K562 (cell line): ENCODE measurements around the gene BRME1. TPM values are rescaled to one million over a fixed set of nuclear protein-coding genes. Genes with fewer than 3 reads are reported as not detected.
A peak's percentile ranks its signal among the peaks of the same experiment; 100 is the strongest.

Experiments
- CBX1 ChIP-seq: sonication (generic); IDR thresholded peaks from 2 replicates; pipeline ENCODE4 v1.6.1; 2016; ENCODE audit warnings: antibody characterized with exemption, low read depth, mild to moderate bottlenecking
- CBX5 ChIP-seq: IDR thresholded peaks from 2 replicates; pipeline ENCODE4 v1.6.1; 2014; ENCODE audit warnings: low read depth, borderline replicate concordance
- E2F4 ChIP-seq: sonication (generic); formaldehyde crosslinking; IDR thresholded peaks from 2 replicates; pipeline ENCODE4 v1.8.0; 2022; ENCODE audit warnings: mild to moderate bottlenecking, low read depth, missing genetic modification reagents
- FOXK2 ChIP-seq, 2 experiments: fragments of 450-650 bp; IDR thresholded peaks in 1 of 2; conservative IDR thresholded peaks in 1 of 2; 2 replicates each; pipeline ENCODE4 v1.6.1; 2016; ENCODE audit warnings: low read depth in 2 of 2, mild to moderate bottlenecking in 1 of 2
- HSF4 ChIP-seq: fragments of 250-450 bp; sonication (Bioruptor Pico); IDR thresholded peaks from 2 replicates; pipeline ENCODE4 v2.1.2; 2022; ENCODE audit warnings: mild to moderate bottlenecking, moderate library complexity, borderline replicate concordance
- JUN ChIP-seq, 2 experiments: sonication (generic) in 1 of 2; formaldehyde crosslinking in 1 of 2; IDR thresholded peaks; 2 replicates each; pipeline versions ENCODE4 v1.6.1 to v1.8.0; 2012 to 2022; ENCODE audit warnings: borderline replicate concordance in 2 of 2, mild to moderate bottlenecking in 2 of 2, improper control_type of control experiment in 1 of 2, low read depth in 1 of 2, low read length in 1 of 2, missing genetic modification reagents in 1 of 2
- MXI1 ChIP-seq: IDR thresholded peaks from 2 replicates; pipeline ENCODE4 v1.6.1; 2011; ENCODE audit warnings: low read depth, mild to moderate bottlenecking, improper control_type of control experiment, low read length
- NCOA4 ChIP-seq: fragments of 450-650 bp; IDR thresholded peaks from 2 replicates; pipeline ENCODE4 v1.6.1; 2018; ENCODE audit warnings: mild to moderate bottlenecking; ENCODE audit not compliant: partially characterized antibody
- NFATC3 ChIP-seq: fragments of 450-650 bp; IDR thresholded peaks from 2 replicates; pipeline ENCODE4 v1.6.1; 2017; ENCODE audit warnings: mild to moderate bottlenecking
- RFX1 ChIP-seq: fragments of 450-650 bp; IDR thresholded peaks from 2 replicates; pipeline ENCODE4 v1.6.1; 2016; ENCODE audit warnings: mild to moderate bottlenecking, moderate library complexity
- SNRNP70 ChIP-seq: fragments of 200-400 bp; formaldehyde crosslinking; optimal IDR thresholded peaks from 2 replicates; pipeline ENCODE3; 2017; ENCODE audit warnings: low read depth, low read length
- SPI1 ChIP-seq: IDR thresholded peaks from 2 replicates; pipeline ENCODE4 v1.6.1; 2011; ENCODE audit warnings: low read depth, low read length, control low read depth, borderline replicate concordance
- TCF7L2 ChIP-seq: fragments of 150-350 bp; IDR thresholded peaks from 2 replicates; pipeline ENCODE4 v1.6.1; 2016; ENCODE audit warnings: low read depth, mild to moderate bottlenecking, low read length, moderate library complexity
- XRCC5 ChIP-seq: fragments of 200-400 bp; formaldehyde crosslinking; IDR thresholded peaks from 2 replicates; pipeline ENCODE4 v1.6.1; 2017; ENCODE audit warnings: low read depth, mild to moderate bottlenecking, low read length
- YY1 ChIP-seq, 3 experiments: IDR thresholded peaks; 2 replicates each; pipeline ENCODE4 v1.6.1; 2011; ENCODE audit warnings: low read length in 2 of 3, mild to moderate bottlenecking in 2 of 3, moderate library complexity in 2 of 3, borderline replicate concordance in 1 of 3, control low read depth in 1 of 3, low read depth in 1 of 3; ENCODE audit not compliant: insufficient read depth in 3 of 3, insufficient replicate concordance in 2 of 3, control insufficient read depth in 1 of 3, insufficient read length in 1 of 3; ENCODE audit errors: extremely low read depth in 1 of 3
- ZNF174 ChIP-seq: fragments of 250-450 bp; sonication (Bioruptor Pico); IDR thresholded peaks from 2 replicates; pipeline ENCODE4 v1.4.0; 2020; ENCODE audit warnings: mild to moderate bottlenecking
- polyA plus RNA-seq, 8 experiments: library from polyadenylated mRNA; depleted of rRNA in 4 of 8; stranded (reverse) in 5 of 8; unstranded in 3 of 8; fragments of >200 nt; fragmentation: Nextera tagmentation in 2 of 8; fragmentation: Illumina TruSeq in 1 of 8; extraction: Ambion mirVana in 2 of 8; extraction: Trizol in 1 of 8; gene quantifications; 2 replicates each; pipeline versions ENCODE4 v1.2.1 to v1.2.3, GENCODE V29; 2011 to 2014; ENCODE audit warnings: inconsistent platforms in 1 of 8, missing spikeins in 1 of 8
- total RNA-seq, 7 experiments: library from RNA; depleted of rRNA in 6 of 7; stranded (reverse); fragments of >200 nt in 6 of 7; fragmentation: Illumina TruSeq in 2 of 7; extraction: Trizol in 2 of 7; gene quantifications; 2 replicates each; pipeline versions ENCODE4 v1.2.1 to v1.2.3, GENCODE V29; 2011 to 2021; ENCODE audit warnings: low replicate concordance in 1 of 7
- TF ChIP-seq, protein P1 (sequence below): fragments of 450-650 bp; IDR thresholded peaks from 2 replicates; pipeline ENCODE4 v1.6.1; 2016; ENCODE audit warnings: antibody characterized with exemption
- TF ChIP-seq, protein P2 (sequence below): sonication (generic); formaldehyde crosslinking; IDR thresholded peaks from 2 replicates; pipeline ENCODE4 v1.5.0; 2020; ENCODE audit warnings: missing genetic modification reagents
- TF ChIP-seq, protein P3 (sequence below), 2 experiments: fragments of 450-650 bp; IDR thresholded peaks; 2 replicates each; pipeline ENCODE4 v1.6.1; 2018; ENCODE audit warnings: mild to moderate bottlenecking in 2 of 2, low read depth in 1 of 2; ENCODE audit not compliant: partially characterized antibody in 2 of 2

Gene BRME1
- total and polyA plus RNA-seq, 9 of the 15 experiments (the other 6 are each of a cell fraction or from before 2014, with no cell fraction given): 0.75 to 6.1 (median 3.6) TPM

DNA sequence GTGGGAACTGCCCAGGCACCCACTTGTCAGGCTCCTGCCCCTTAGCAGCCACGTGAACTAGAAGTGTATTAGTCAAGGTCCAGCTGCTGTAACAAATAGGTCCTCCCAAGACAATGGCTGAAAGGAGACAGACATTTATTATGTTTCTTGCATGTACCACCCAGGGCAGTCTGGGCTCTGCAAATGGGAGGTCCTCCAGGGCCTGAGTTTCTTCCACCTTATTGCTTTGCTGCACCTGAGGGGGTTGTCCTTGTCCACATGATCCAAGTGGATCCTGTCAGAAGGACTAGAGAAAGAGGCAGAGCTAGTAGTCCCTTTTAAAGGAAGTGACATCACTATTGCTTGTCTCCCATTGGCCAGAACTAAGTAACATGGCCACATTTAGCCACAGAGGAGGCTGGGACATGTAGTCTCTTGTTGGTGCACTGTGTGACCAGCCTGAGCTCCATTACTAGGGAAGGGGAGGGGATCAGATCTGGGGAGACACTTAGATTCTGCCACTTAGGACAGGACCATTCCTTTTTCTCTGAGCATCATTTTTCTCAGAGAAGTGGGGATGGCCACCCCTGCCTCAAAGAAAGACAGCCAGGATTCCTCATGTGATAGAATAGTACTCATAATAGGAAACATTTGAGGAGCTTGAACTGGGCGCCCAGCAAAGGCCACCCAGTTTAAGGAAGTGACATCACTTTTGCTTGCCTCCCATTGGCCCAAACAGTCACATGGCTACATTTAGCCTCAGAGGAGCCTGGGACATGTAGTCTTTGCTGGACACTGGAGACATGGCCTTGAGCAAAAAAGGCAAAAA lies 15.2 kb upstream of the BRME1 start (continued):
- TF ChIP-seq NFATC3 (no peak), SPI1 (peak; percentile 80), E2F4 (CRISPR knock-in tag) (no peak), NCOA4 (no peak), RFX1 (no peak), CBX5 (peak; percentile 31; the same call in 1 of the 2 replicates), FOXK2 (conservative IDR thresholded peaks at IDR 0.05 in 1 of 2, IDR thresholded peaks at IDR 0.05 in 1 of 2; ENCODE audit: low read depth in 2 of 2) (0 out of 4 replicates have a peak, but pooled peaks of 1 of the 2 experiments have one; percentile 25), HSF4 (CRISPR knock-in tag) (no peak), CBX1 (peak; percentile 87; the same call in 1 of the 2 replicates), XRCC5 (no peak), YY1 (IDR thresholded peaks at IDR 0.05; ENCODE audit: borderline replicate concordance in 1 of 3, control insufficient read depth in 1 of 3, extremely low read depth in 1 of 3, insufficient read depth in 3 of 3, insufficient read length in 1 of 3, insufficient replicate concordance in 2 of 3, low read depth in 1 of 3, low read length in 2 of 3) (peak; percentile 56 to 92 (median 78)), MXI1 (no peak), SNRNP70 (no peak), TCF7L2 (no peak), JUN (IDR thresholded peaks at IDR 0.05; ENCODE audit: borderline replicate concordance, low read depth, low read length) (no peak), JUN (CRISPR knock-in tag; IDR thresholded peaks at IDR 0.05; ENCODE audit: borderline replicate concordance) (no peak), ZNF174 (no peak)
- TF ChIP-seq, protein P1, sequence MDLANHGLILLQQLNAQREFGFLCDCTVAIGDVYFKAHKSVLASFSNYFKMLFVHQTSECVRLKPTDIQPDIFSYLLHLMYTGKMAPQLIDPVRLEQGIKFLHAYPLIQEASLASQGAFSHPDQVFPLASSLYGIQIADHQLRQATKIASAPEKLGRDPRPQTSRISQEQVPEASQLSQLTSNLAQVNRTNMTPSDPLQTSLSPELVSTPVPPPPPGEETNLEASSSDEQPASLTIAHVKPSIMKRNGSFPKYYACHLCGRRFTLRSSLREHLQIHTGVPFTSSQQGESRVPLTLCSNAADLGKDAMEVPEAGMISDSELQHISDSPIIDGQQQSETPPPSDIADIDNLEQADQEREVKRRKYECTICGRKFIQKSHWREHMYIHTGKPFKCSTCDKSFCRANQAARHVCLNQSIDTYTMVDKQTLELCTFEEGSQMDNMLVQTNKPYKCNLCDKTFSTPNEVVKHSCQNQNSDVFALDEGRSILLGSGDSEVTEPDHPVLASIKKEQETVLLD: no peak
- TF ChIP-seq, protein P2, sequence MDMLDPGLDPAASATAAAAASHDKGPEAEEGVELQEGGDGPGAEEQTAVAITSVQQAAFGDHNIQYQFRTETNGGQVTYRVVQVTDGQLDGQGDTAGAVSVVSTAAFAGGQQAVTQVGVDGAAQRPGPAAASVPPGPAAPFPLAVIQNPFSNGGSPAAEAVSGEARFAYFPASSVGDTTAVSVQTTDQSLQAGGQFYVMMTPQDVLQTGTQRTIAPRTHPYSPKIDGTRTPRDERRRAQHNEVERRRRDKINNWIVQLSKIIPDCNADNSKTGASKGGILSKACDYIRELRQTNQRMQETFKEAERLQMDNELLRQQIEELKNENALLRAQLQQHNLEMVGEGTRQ (CRISPR knock-in tag): peak; percentile 96
- TF ChIP-seq, protein P3, sequence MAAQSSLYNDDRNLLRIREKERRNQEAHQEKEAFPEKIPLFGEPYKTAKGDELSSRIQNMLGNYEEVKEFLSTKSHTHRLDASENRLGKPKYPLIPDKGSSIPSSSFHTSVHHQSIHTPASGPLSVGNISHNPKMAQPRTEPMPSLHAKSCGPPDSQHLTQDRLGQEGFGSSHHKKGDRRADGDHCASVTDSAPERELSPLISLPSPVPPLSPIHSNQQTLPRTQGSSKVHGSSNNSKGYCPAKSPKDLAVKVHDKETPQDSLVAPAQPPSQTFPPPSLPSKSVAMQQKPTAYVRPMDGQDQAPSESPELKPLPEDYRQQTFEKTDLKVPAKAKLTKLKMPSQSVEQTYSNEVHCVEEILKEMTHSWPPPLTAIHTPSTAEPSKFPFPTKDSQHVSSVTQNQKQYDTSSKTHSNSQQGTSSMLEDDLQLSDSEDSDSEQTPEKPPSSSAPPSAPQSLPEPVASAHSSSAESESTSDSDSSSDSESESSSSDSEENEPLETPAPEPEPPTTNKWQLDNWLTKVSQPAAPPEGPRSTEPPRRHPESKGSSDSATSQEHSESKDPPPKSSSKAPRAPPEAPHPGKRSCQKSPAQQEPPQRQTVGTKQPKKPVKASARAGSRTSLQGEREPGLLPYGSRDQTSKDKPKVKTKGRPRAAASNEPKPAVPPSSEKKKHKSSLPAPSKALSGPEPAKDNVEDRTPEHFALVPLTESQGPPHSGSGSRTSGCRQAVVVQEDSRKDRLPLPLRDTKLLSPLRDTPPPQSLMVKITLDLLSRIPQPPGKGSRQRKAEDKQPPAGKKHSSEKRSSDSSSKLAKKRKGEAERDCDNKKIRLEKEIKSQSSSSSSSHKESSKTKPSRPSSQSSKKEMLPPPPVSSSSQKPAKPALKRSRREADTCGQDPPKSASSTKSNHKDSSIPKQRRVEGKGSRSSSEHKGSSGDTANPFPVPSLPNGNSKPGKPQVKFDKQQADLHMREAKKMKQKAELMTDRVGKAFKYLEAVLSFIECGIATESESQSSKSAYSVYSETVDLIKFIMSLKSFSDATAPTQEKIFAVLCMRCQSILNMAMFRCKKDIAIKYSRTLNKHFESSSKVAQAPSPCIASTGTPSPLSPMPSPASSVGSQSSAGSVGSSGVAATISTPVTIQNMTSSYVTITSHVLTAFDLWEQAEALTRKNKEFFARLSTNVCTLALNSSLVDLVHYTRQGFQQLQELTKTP (IDR thresholded peaks at IDR 0.05; ENCODE audit: low read depth in 1 of 2, partially characterized antibody in 2 of 2): peak in 1 of 2 experiments; percentile 87
